PFSK-1 (cell line): ENCODE data around the gene EIF2S2.

Source experiments
- FOXP2 ChIP-seq: optimal IDR thresholded peaks from 2 replicates; pipeline ENCODE3; 2011; ENCODE audit warnings: borderline replicate concordance, control low read depth, inconsistent platforms; ENCODE audit not compliant: insufficient read depth; ENCODE audit errors: extremely low read length, extremely low read depth
- POLR2AphosphoS5 ChIP-seq: IDR thresholded peaks from 2 replicates; pipeline ENCODE4 v1.6.1; 2012; ENCODE audit warnings: low read depth, mild to moderate bottlenecking, control low read depth, low read length, moderate library complexity
- SIN3A ChIP-seq: IDR thresholded peaks from 2 replicates; pipeline ENCODE4 v1.6.1; 2012; ENCODE audit warnings: mild to moderate bottlenecking, low read length, moderate library complexity, borderline replicate concordance; ENCODE audit not compliant: insufficient read depth
- TAF1 ChIP-seq: IDR thresholded peaks from 2 replicates; pipeline ENCODE4 v1.6.1; 2012; ENCODE audit warnings: low read length, control low read depth, borderline replicate concordance; ENCODE audit not compliant: insufficient read depth
- TF ChIP-seq, protein P1 (sequence below), 2 experiments: IDR thresholded peaks; 2 replicates each; pipeline versions ENCODE4 v1.6.1 to v1.8.0; 2011 to 2012; ENCODE audit warnings: low read depth in 2 of 2, low read length in 2 of 2, control low read depth in 1 of 2, inconsistent platforms in 1 of 2, mild to moderate bottlenecking in 1 of 2, moderate library complexity in 1 of 2; ENCODE audit not compliant: insufficient read depth in 1 of 2

The EIF2S2 gene

DNA sequence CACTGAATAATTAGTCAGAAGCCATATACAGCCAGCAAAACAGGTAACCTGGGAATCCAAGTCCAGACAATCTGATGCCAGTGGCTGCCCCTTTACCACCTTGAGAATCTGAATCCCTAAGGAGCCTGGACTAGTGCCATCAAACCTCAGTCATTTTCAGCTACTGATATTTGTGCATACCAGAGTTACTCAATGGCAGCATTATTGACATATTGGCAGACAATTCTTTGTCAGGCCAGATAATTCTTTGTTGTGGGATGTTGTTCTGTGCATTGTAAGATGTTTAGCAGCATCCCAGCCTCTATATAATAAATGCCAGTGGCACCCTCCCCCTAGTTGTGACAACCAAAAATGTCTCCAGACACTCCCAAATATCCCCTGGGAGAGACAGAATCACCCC is 3.2 kb upstream of the EIF2S2 start:
- TF ChIP-seq SIN3A (no peak), TAF1 (no peak), POLR2AphosphoS5 (no peak), FOXP2 (no peak)
- TF ChIP-seq, protein P1, sequence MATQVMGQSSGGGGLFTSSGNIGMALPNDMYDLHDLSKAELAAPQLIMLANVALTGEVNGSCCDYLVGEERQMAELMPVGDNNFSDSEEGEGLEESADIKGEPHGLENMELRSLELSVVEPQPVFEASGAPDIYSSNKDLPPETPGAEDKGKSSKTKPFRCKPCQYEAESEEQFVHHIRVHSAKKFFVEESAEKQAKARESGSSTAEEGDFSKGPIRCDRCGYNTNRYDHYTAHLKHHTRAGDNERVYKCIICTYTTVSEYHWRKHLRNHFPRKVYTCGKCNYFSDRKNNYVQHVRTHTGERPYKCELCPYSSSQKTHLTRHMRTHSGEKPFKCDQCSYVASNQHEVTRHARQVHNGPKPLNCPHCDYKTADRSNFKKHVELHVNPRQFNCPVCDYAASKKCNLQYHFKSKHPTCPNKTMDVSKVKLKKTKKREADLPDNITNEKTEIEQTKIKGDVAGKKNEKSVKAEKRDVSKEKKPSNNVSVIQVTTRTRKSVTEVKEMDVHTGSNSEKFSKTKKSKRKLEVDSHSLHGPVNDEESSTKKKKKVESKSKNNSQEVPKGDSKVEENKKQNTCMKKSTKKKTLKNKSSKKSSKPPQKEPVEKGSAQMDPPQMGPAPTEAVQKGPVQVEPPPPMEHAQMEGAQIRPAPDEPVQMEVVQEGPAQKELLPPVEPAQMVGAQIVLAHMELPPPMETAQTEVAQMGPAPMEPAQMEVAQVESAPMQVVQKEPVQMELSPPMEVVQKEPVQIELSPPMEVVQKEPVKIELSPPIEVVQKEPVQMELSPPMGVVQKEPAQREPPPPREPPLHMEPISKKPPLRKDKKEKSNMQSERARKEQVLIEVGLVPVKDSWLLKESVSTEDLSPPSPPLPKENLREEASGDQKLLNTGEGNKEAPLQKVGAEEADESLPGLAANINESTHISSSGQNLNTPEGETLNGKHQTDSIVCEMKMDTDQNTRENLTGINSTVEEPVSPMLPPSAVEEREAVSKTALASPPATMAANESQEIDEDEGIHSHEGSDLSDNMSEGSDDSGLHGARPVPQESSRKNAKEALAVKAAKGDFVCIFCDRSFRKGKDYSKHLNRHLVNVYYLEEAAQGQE (IDR thresholded peaks at IDR 0.05; ENCODE audit: insufficient read depth in 1 of 2, low read depth in 2 of 2, low read length in 2 of 2), result no peak

DNA sequence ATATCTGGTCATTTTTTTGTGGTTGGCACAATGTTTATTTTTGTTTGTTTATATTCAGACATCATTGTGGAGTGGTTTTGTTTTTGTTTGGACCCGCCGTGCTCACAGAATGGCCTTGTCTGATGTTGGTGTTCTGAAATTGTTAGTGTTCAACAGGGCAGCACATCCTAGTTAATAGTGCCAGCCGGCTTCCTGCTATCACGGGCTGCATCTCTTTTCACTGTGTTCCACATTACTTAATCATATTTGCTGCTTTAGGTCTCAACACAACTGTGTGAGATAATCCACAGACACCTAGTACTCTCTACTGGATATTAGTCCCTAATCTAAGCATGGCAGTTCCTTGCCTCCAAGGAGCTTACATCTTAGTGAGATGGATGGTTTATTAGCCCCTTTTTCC is 2.8 kb upstream of the EIF2S2 start:
- TF ChIP-seq, protein P1 (IDR thresholded peaks at IDR 0.05; ENCODE audit: insufficient read depth in 1 of 2, low read depth in 2 of 2, low read length in 2 of 2), result no peak
- TF ChIP-seq SIN3A (no peak), TAF1 (no peak), FOXP2 (no peak), POLR2AphosphoS5 (no peak)

DNA sequence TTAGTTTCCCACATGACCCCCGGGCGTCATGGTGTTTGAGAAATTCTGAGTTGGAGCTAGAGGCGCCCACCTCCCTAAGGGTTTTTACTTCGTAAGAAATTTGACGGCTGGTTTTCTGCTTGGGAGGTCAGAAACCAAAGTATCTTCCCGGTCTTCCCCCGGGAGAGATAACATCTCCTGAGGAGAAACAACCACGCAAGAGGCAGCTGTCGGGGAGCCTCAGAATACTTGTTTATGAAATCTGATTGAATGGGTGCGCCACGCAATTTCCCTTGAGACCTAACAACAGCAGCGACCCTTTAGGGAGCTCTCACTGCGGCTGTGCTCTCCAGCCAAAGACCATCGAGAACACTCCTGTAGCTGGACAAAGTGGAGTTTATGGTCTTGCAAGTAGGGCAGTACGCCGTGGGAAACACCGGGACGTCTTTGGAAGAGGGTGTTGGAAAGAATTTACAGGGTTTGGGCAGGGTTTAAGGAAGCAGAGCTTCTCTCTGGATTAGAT is 608 bp upstream of the EIF2S2 start:
- TF ChIP-seq POLR2AphosphoS5, result no peak
- TF ChIP-seq, protein P1 (IDR thresholded peaks at IDR 0.05; ENCODE audit: insufficient read depth in 1 of 2, low read depth in 2 of 2, low read length in 2 of 2), result no peak
- TF ChIP-seq TAF1, result no peak
- no peak for TF ChIP-seq SIN3A
- TF ChIP-seq FOXP2, result no peak

DNA sequence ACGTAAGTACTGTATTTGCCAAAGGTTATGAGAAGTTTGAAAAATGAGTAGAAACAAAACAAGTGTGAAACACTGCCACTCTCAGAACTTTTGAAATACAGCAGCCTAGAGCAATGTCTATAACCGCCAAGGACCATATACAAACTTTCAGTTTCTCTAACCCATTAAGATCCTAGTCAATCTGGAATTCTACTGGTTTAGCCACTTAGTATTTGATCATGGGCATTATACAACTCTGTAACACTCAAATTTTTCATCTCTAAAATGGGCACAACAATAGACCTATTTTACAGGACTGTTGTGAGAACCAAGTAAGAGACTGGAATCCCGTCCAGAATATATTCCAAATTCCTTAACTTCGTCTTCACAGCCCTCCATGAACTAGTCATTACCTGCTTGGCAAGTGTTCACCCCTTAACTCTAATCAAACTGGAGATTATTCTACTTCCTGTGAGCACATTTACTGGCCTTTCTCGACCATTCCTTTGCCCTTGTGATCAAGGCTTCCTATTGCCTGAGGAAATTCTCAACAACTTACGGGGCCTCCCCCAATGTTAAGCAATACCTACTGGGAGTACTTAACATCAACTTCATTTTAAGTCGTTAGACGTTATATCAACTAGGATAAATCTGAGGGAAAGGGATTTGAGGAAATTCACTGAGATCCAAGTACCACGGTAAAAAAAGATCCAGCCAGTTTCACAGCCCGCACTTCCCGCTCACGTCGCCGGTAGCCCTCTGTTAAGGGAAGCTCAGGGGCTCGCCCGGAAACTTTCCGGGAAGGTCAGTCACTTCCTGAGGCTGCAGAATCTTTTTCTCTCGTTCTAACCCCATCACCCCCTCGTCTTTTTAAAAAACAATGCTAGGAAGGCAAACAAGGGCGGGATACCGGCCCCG is 1.1 kb downstream of the EIF2S2 start:
- no peak for TF ChIP-seq SIN3A
- TF ChIP-seq POLR2AphosphoS5, result peak; percentile 18

DNA sequence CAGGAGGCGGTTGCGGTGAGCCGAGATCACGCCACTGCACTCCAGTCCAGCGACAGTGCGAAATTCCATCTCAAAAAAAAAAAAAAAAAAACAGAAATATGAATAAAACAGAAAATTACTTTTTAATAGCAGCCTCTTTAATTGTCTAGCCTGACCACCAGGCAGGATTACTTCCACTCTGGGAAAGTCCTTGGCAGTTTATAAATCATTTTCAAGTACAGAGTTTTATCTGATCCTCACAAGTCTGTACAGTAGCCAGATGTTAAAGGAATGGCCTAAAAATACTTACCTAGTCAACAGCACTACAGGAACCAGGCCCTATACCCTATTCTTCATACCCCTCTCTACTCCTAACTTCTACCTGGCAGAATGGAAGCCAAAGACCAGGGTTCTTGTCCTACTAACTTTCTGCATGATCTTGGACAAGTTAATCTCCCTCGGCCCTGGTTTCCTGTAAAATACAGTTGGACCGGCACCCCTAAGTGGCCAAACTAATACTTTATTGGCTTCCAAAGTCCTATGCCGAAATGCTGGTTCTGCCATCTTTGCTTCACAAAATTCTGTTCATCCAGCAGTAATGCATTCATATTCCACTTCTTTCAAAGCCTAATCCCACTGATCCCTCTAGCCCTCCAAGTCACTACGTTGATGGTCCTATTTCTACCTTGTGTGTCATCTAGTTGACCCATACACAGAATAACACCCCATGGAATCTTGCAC is 1.9 kb downstream of the EIF2S2 start:
- TF ChIP-seq SIN3A (no peak), POLR2AphosphoS5 (no peak; the same call in 1 of the 2 replicates)

DNA sequence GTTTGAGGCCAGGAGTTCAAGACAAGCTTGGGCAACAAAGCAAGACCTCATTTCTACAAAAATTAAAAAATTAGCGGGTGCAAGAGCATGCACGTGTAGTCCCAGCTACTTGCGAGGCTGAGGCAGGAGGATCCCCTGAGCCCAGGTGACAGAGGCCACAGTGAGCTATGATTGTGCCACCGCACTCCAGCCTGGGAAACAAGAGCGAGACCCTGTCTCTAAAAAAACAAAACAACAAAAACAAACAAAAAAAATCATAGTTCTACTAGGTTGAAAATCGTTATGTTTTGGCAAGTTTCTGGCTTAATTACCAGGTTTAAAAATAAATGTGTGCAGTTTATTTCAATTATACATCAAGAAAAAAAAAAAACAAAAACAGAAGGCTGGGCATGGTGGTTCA is 2.6 kb downstream of the EIF2S2 start:
- TF ChIP-seq, protein P1 (IDR thresholded peaks at IDR 0.05; ENCODE audit: insufficient read depth in 1 of 2, low read depth in 2 of 2, low read length in 2 of 2), result no peak
- TF ChIP-seq FOXP2, result no peak
